Left lung (tissue), 10 donors: ENCODE measurements around the gene RAMP3. TPM values are rescaled to one million over a fixed set of nuclear protein-coding genes. Genes with fewer than 3 reads are reported as not detected.

ENCODE experiments used
- ATAC-seq: fragments of 200-7000 bp; cut with Tn5 transposase; one replicate; pipeline ENCODE4 v1.9.1; 2020; ENCODE audit warnings: moderate library complexity
- DNase-seq, 4 donors: peaks; one replicate each; pipeline ENCODE4 v3.0.0-alpha.2; 2013 to 2020
- H3K27ac ChIP-seq, 2 donors: fragments of 200-600 bp; sonication (generic) in 1 of 2; one replicate each; pipeline versions ENCODE4 v1.5.0 to v1.8.0; 2020 to 2021
- H3K27me3 ChIP-seq, 2 donors: fragments of 200-600 bp; sonication (generic) in 1 of 2; one replicate each; pipeline versions ENCODE4 v1.5.0 to v1.8.0; 2020 to 2021
- H3K36me3 ChIP-seq, 2 donors: fragments of 200-600 bp; sonication (generic) in 1 of 2; one replicate each; pipeline versions ENCODE4 v1.5.0 to v1.8.0; 2020 to 2021
- H3K4me1 ChIP-seq, 2 donors: fragments of 200-600 bp; one replicate each; pipeline ENCODE4 v1.8.0; 2021
- H3K4me3 ChIP-seq, 2 donors: fragments of 200-600 bp; sonication (generic) in 1 of 2; one replicate each; pipeline versions ENCODE4 v1.5.0 to v1.8.0; 2020 to 2021; ENCODE audit warnings: mild to moderate bottlenecking in 1 of 2
- H3K9me3 ChIP-seq, 2 donors: fragments of 200-600 bp; sonication (generic) in 1 of 2; one replicate each; pipeline versions ENCODE4 v1.5.0 to v1.8.0; 2020 to 2021
- intact Hi-C, 2 donors: fragments of 100-400 bp; cut with DNase I; formaldehyde crosslinking; loops; one replicate each; pipeline versions ENCODE4 v1.11.2 to v1.14.2; 2022
- polyA plus RNA-seq, 6 donors: library from polyadenylated mRNA; unstranded; fragments of 120-200 nt; gene quantifications; one replicate each; pipeline ENCODE4 v1.2.1, GENCODE V29; 2013; ENCODE audit not compliant: insufficient read length in 6 of 6
- total RNA-seq, 2 donors: library from RNA; stranded (reverse); fragmentation: NEBNext Ultra II Directional; extraction: Animal tissue kit (Norgen Biotek cat#: 25700); gene quantifications; one replicate each; pipeline ENCODE4 v1.2.1, GENCODE V29; 2021
- TF ChIP-seq, protein P1 (sequence below), 2 donors: fragments of 200-600 bp; sonication (generic) in 1 of 2; IDR thresholded peaks; one replicate each; pipeline versions ENCODE4 v1.5.0 to v1.8.0; 2021; ENCODE audit warnings: antibody characterized with exemption in 2 of 2
- donor health status: DM: no; HTN: yes; CAD: no.
- donor health status: DM: no; HTN: no; CAD: no.

Gene RAMP3
- total and polyA plus RNA-seq, 8 donors, result 12.5 to 89.9 (median 23.2) TPM

DNA sequence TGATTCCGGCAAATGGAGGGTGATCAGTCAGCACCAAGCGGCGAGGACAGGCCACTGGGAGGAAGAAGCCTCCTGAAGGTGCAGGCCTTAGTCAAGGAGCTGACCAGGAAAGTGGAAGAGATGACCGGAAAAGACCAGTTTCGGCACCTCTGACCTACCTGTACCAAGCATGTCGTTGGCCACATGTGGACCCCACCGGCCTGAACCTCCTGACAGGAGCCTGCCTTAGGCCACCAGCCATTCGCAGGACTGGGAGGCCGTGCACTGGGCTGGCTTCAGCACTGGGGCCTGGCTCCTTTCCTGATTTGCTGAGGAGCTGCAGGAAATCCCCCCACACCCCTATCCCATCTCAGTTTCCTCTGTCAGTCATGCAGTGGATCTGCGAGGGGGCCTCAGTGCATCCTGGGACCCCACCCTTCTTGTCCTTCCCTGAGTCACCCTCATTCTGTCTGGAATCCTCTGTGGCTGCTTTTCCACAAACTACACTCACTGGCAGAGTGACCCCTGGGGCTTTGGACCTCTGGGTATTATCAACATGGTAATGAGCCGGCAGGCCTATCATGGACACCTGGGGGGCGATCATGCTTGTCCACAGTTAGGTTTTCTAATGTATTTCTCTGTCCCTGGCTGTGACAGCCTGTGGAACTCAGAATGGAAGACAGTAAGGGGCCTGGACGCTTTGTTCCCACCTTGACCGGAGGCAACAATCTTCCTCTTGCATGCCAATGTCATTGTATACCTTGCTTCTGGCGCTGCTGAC is 33.0 kb downstream of the RAMP3 start:
- no peaks in the 10 kb centered on the region for H3K9me3 ChIP-seq
- no peak overlapping the region for H3K4me3 ChIP-seq
- DNase-seq (no peak), ATAC-seq (no peak)
- no peak overlapping the region for H3K27ac ChIP-seq
- no peaks in the 10 kb centered on the region for H3K36me3 ChIP-seq
- intact Hi-C loops, result no loop called here
- no peaks in the 10 kb centered on the region for H3K27me3 ChIP-seq
- H3K4me1 ChIP-seq, result peaks cover 0 to 27% of the 10 kb centered on the region in 2 donors
- TF ChIP-seq, protein P1, sequence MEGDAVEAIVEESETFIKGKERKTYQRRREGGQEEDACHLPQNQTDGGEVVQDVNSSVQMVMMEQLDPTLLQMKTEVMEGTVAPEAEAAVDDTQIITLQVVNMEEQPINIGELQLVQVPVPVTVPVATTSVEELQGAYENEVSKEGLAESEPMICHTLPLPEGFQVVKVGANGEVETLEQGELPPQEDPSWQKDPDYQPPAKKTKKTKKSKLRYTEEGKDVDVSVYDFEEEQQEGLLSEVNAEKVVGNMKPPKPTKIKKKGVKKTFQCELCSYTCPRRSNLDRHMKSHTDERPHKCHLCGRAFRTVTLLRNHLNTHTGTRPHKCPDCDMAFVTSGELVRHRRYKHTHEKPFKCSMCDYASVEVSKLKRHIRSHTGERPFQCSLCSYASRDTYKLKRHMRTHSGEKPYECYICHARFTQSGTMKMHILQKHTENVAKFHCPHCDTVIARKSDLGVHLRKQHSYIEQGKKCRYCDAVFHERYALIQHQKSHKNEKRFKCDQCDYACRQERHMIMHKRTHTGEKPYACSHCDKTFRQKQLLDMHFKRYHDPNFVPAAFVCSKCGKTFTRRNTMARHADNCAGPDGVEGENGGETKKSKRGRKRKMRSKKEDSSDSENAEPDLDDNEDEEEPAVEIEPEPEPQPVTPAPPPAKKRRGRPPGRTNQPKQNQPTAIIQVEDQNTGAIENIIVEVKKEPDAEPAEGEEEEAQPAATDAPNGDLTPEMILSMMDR (IDR thresholded peaks at IDR 0.05), result no peak

DNA sequence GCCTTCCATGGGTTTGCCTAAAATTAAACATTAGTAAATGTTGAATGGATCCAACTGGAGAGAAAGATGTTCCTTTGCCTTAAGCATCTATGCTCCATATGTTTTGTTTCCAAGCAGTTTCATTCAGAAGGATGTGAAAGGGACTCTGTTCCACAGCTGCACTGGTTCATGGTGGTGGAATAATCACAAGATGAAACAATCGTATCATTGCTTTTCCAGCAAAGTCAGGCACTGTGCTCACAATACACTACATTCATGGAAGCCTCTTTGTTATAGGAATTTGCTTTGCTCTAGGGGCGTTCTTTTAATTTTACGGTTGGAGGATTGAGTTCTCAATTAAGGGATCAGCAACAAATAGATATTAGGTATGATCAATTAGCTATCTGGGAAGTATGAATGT is 33.8 kb downstream of the RAMP3 start:
- peak overlapping the region; percentile 19 to 76 for H3K27ac ChIP-seq
- TF ChIP-seq, protein P1 (IDR thresholded peaks at IDR 0.05), result no peak
- intact Hi-C loops, result no loop called here
- DNase-seq, result no peak
- no peaks in the 10 kb centered on the region for H3K36me3 ChIP-seq
- no peak for ATAC-seq
- no peaks in the 10 kb centered on the region for H3K9me3 ChIP-seq
- no peaks in the 10 kb centered on the region for H3K27me3 ChIP-seq
- H3K4me1 ChIP-seq, result peaks cover 0 to 27% of the 10 kb centered on the region in 2 donors
- H3K4me3 ChIP-seq, result peak overlapping the region in 1 of 2 donors; percentile 24

DNA sequence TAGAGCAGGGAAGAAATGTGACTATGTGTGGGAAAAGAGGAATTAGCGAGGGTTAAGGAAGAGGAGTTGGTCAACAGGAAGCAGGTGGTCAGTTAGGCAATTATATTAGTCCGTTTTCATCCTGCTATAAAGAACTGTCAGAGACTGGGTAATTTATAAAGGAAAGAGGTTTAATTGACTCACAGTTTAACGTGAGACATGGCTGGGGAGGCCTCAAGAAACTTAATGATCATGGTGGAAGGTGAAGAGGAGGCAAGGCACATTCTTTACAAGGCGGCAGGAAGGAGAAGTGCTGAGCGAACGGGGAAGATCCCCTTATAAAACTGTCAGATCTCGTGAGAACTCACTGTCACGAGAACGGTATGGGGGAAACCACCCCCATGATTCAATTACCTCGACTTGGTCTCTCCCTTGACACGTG is 35.0 kb downstream of the RAMP3 start:
- no peak for DNase-seq
- ATAC-seq, result peak; percentile 44
- H3K4me1 ChIP-seq, result peaks cover 0 to 27% of the 10 kb centered on the region in 2 donors
- H3K36me3 ChIP-seq, result no peaks in the 10 kb centered on the region
- TF ChIP-seq, protein P1 (IDR thresholded peaks at IDR 0.05), result no peak
- H3K27ac ChIP-seq, result peak overlapping the region; percentile 19 to 76
- intact Hi-C loops, result no loop called here
- peak overlapping the region in 1 of 2 donors; percentile 24 for H3K4me3 ChIP-seq
- no peaks in the 10 kb centered on the region for H3K9me3 ChIP-seq
- no peaks in the 10 kb centered on the region for H3K27me3 ChIP-seq

DNA sequence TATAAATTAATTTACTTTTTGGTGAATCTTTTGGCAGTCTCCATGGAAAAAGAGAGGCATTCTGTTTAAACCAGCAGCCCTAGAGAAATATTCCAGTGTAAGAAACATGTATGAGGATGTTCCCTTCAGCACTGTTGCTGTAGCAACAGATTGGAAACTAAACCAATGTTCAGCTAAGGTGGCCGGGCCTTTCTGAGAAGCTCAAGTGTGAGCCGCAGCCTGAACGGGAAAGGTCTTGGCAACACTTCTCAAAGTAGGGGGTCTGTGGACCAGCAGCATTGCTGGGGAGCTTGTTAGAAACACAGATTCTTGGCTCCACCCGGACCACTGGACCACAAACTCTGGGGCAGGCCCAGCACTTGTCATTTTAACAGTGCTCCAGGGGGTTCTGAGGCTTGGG is 36.2 kb downstream of the RAMP3 start:
- ATAC-seq (no peak), DNase-seq (no peak)
- peaks cover 0 to 27% of the 10 kb centered on the region in 2 donors for H3K4me1 ChIP-seq
- H3K4me3 ChIP-seq, result no peak overlapping the region
- no peaks in the 10 kb centered on the region for H3K9me3 ChIP-seq
- no peaks in the 10 kb centered on the region for H3K27me3 ChIP-seq
- intact Hi-C loops, result no loop called here
- H3K27ac ChIP-seq, result peak overlapping the region in 1 of 2 donors; percentile 30
- no peaks in the 10 kb centered on the region for H3K36me3 ChIP-seq
- TF ChIP-seq, protein P1 (IDR thresholded peaks at IDR 0.05), result no peak

DNA sequence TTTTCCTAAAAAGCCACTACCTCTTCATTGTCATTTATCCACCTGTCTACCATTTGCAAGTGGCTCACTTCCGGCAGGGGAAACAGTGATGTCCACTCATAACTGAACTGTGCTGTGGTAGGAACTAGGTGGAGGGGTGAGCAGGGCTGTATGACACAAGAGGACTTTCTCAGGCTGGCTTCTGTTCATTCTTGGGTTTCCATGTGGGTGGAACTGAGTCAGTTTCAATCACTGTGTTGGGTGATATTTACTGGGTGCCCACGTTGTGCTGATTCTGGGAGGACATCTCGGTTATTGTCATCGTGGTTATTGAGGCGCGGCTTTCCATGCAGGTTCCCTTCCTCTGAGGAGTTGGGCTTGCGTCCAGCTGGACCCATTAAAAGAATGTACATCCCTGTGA is 38.8 kb downstream of the RAMP3 start:
- TF ChIP-seq, protein P1 (IDR thresholded peaks at IDR 0.05), result no peak
- Histone ChIP-seq H3K27me3 (no peaks in the 10 kb centered on the region), H3K36me3 (no peaks in the 10 kb centered on the region), H3K4me1 (peaks cover 0 to 16% of the 10 kb centered on the region in 2 donors), H3K4me3 (no peak overlapping the region), H3K9me3 (no peaks in the 10 kb centered on the region), H3K27ac (no peak overlapping the region)
- DNase-seq (no peak), ATAC-seq (no peak)
- intact Hi-C loops, result no loop called here
